ENCODE results near the gene PCIF1. TPM values are rescaled to one million over a fixed set of nuclear protein-coding genes. Genes with fewer than 3 reads are reported as not detected.
"Not testable (repeated sequence)": the region's sequence is repeated elsewhere in the genome, so short reads cannot be mapped to it uniquely, and the experiment has no call there.

The PCIF1 gene
- total RNA-seq, 1 experiment from 2014 or later = 5.2 TPM

- peak; percentile 60 for DNase-seq (ENCODE audit: low spot score)
Measured at GRCh38 chr20:45924391-45925261, 9.9 kb upstream of the PCIF1 start.

- DNase-seq (ENCODE audit: low spot score) = no peak
Measured at GRCh38 chr20:45925821-45926506, 8.5 kb upstream of the PCIF1 start.

DNA sequence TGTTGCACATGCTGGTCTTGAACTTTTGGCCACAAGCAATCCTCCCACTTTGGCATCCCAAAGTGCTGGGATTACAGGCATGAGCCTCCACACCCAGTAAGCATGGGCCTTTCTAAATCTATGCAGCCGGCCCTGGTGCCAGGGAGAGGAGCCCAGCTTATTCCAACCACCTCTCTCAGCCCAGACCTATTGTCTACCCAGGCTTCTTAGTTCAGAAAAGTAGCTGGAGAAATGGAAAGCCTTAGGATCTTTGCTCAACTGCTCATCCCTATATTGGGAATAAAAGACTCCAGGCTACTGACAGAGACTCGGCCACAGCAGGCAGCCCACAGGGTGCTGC, 7.8 kb upstream of the PCIF1 start:
- no peak for DNase-seq (ENCODE audit: low spot score)

GRCh38 chr20:45927071-45927878, 7.2 kb upstream of the PCIF1 start:
- no peak for DNase-seq (ENCODE audit: low spot score)

GRCh38 chr20:45931680-45932079, 2.8 kb upstream of the PCIF1 start:
- DNase-seq (ENCODE audit: low spot score) = not testable (repeated sequence)

GRCh38 chr20:45933266-45934045, 1.0 kb upstream of the PCIF1 start:
- DNase-seq (ENCODE audit: low spot score) = peak; percentile 76

DNA sequence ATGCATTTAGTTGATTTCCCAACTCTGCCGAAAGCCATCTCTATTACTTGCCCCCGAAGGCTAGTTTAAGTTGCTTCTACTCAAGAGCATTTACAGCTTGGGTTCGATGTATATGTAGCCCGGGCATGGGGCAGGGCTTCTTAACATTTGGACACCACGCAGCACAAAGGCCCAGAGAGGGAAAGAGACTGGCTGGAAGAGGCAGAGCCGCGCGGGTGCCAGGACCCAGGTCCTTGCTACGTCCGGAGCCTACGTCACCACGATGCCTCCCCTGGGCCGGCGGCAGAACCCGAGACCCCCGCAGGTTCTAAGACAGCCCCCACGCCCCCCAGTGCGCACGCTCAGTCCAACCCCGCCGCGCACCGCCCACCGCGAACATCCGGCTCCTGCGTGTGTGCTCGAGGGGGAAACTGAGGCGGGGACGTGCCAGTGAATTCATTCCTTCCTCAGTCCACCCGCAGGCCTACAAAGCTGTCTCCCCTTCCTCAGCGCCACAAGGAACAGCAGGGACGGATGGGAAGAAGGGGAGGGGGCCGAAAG, 367 bp upstream of the PCIF1 start:
- no peak for DNase-seq (ENCODE audit: low spot score)

DNA sequence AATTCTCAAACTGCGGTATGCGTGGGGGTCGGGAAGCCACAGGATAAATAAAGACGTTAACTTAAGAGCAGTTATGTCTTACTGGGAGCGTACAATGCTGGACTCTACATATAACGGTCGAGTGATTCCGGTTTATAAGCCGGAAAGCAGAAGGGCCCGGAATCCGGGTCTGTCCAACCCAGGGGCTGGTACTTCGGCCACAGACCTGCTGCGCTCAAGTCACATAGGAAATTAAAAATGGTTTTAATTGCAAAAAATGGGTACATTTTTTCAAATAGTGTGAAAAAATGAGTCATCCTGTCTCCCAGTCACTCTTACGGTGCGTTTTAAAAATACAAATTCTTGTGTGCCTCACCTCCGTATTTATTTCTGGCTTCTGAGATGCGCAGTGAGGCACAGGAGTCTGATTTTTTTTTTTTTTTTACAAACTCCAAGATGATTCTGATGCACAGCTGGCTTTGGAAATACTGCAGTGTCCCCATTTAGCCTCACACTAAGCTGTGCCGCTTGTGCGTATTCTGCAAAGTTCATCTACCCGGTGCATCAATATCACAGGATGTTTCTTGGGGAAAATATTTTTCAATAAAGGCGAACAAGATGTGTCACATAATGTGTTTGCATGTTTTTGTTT, 1.0 kb downstream of the PCIF1 start:
- no peak for DNase-seq (ENCODE audit: low spot score)

GRCh38 chr20:45937765-45938164, 3.3 kb downstream of the PCIF1 start:
- no peak for DNase-seq (ENCODE audit: low spot score)

DNA sequence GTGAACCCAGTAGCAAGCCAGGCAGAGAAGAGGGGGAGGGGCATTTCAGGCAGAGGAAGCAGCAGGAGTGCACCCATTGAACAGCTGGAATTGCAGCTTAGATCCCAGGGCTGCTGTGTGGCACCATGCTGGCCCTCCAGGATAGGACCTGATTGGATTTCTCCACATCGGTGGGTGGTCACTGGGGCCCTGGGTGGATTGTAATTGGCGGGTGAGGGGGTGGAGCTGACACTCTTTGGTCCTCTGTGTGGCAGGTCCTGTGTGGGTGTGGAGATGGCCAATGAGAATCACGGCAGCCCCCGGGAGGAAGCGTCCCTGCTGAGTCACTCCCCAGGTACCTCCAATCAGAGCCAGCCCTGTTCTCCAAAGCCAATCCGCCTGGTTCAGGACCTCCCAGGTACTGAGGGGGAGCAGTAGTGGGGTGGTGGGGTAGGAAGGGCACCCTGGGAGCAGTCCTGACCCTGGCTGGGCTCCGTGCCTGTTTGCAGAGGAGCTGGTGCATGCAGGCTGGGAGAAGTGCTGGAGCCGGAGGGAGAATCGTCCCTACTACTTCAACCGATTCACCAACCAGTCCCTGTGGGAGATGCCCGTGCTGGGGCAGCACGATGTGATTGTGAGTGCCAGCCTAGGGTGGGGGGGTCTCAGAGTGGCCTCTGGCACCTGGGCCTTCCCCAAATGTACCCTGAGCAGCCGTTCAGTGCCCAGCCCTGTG, 4.4 kb downstream of the PCIF1 start:
- DNase-seq (ENCODE audit: low spot score) = no peak

GRCh38 chr20:45940053-45940452, 5.6 kb downstream of the PCIF1 start:
- DNase-seq (ENCODE audit: low spot score) = no peak

GRCh38 chr20:45940469-45940868, 6.0 kb downstream of the PCIF1 start:
- DNase-seq (ENCODE audit: low spot score) = no peak

- DNase-seq (ENCODE audit: low spot score) = no peak
Measured at GRCh38 chr20:45943613-45944012, 9.1 kb downstream of the PCIF1 start.

- DNase-seq (ENCODE audit: low spot score) = peak; percentile 43
Measured at GRCh38 chr20:45944151-45944964, 9.9 kb downstream of the PCIF1 start.

- no peak for DNase-seq (ENCODE audit: low spot score)
Measured at GRCh38 chr20:45944965-45945677, 10.6 kb downstream of the PCIF1 start.

DNA sequence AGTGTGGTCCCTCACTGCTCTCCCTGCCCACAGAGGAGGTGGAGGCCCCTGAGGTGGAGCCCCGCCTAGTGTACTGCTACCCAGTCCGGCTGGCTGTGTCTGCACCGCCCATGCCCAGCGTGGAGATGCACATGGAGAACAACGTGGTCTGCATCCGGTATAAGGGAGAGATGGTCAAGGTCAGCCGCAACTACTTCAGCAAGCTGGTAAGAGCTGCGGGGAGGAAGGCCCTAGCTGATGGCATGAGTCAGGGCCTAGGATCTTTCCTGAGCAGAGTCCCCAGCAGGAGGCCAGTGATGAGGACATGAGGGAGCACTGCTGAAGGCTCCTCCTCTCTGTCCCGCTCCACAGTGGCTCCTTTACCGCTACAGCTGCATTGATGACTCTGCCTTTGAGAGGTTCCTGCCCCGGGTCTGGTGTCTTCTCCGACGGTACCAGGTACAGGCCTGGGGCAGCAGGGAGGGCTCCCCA, 11.2 kb downstream of the PCIF1 start:
- DNase-seq (ENCODE audit: low spot score) = no peak

GRCh38 chr20:45946149-45946970, 11.9 kb downstream of the PCIF1 start:
- no peak for DNase-seq (ENCODE audit: low spot score)

All from H4 (cell line).